H1 (cell line): ENCODE measurements around the gene IFT25. TPM values are rescaled to one million over a fixed set of nuclear protein-coding genes. Genes with fewer than 3 reads are reported as not detected.

ENCODE experiments used
- CEBPB ChIP-seq: IDR thresholded peaks from 2 replicates; pipeline ENCODE4 v1.6.1; 2012; ENCODE audit warnings: low read depth, low read length
- CHD1 ChIP-seq: IDR thresholded peaks from 2 replicates; pipeline ENCODE4 v1.6.1; 2012; ENCODE audit warnings: low read depth, low read length, improper control_type of control experiment
- KDM5A ChIP-seq: fragments of 200-600 bp; IDR thresholded peaks from 2 replicates; pipeline ENCODE4 v1.7.1; 2012; ENCODE audit warnings: mild to moderate bottlenecking, low read length, inconsistent platforms, mixed read lengths
- NRF1 ChIP-seq: IDR thresholded peaks from 2 replicates; pipeline ENCODE4 v1.6.1; 2011; ENCODE audit warnings: mild to moderate bottlenecking, low read depth, low read length, improper control_type of control experiment
- RAD21 ChIP-seq, 2 experiments: IDR thresholded peaks in 1 of 2; conservative IDR thresholded peaks in 1 of 2; 2 replicates each; pipeline ENCODE4 v1.6.1; 2011; ENCODE audit warnings: low read depth in 2 of 2, low read length in 2 of 2, improper control_type of control experiment in 1 of 2, inconsistent platforms in 1 of 2, mild to moderate bottlenecking in 1 of 2, moderate library complexity in 1 of 2
- SUZ12 ChIP-seq: fragments of 200-600 bp; sonication (generic); IDR thresholded peaks from 2 replicates; pipeline ENCODE4 v1.6.1; 2012; ENCODE audit warnings: mild to moderate bottlenecking, inconsistent platforms, low read length, moderate library complexity, mixed read lengths
- polyA plus RNA-seq, 7 experiments: library from polyadenylated mRNA; depleted of rRNA in 3 of 7; stranded (reverse) in 5 of 7; unstranded in 2 of 7; fragments of >200 nt in 5 of 7; fragments of 200-250 nt in 2 of 7; gene quantifications; 1 replicate in 5 of 7; 2 replicates in 1 of 7; 4 replicates in 1 of 7; pipeline versions ENCODE4 v1.2.1 to v1.2.3, GENCODE V29; 2011 to 2013; ENCODE audit warnings: missing spikeins in 2 of 7, mixed read lengths in 2 of 7
- total RNA-seq: library from RNA; stranded (reverse); fragmentation: NEBNext Ultra II Directional; extraction: Animal tissue kit (Norgen Biotek cat#: 25700); gene quantifications from 2 replicates; pipeline ENCODE4 v1.2.1, GENCODE V29; 2021
- TF ChIP-seq, protein P1 (sequence below): IDR thresholded peaks from 2 replicates; pipeline ENCODE4 v1.6.1; 2012; ENCODE audit warnings: inconsistent platforms
- TF ChIP-seq, protein P2 (sequence below): fragments of 300-600 bp; sonication (generic); IDR thresholded peaks from 2 replicates; pipeline ENCODE4 v1.7.1; 2012; ENCODE audit warnings: low read length, moderate library complexity, mild to moderate bottlenecking, inconsistent platforms; ENCODE audit not compliant: insufficient replicate concordance

IFT25 gene
- total and polyA plus RNA-seq, 2 of the 8 experiments (the other 6 are each of a cell fraction or from before 2014, with no cell fraction given): 15.0 to 36.3 TPM

GRCh38 chr1:53949023-53949990 lies 3.8 kb upstream of the IFT25 start (continued):
- TF ChIP-seq, protein P1, sequence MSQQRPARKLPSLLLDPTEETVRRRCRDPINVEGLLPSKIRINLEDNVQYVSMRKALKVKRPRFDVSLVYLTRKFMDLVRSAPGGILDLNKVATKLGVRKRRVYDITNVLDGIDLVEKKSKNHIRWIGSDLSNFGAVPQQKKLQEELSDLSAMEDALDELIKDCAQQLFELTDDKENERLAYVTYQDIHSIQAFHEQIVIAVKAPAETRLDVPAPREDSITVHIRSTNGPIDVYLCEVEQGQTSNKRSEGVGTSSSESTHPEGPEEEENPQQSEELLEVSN: no peak
- no peak for TF ChIP-seq KDM5A
- peak; percentile 89 to 91 for TF ChIP-seq RAD21 (IDR thresholded peaks at IDR 0.05 in 1 of 2, conservative IDR thresholded peaks at IDR 0.05 in 1 of 2; ENCODE audit: low read depth in 2 of 2, low read length in 2 of 2)
- TF ChIP-seq CEBPB: no peak
- no peak for TF ChIP-seq CHD1
- TF ChIP-seq NRF1: no peak
- no peak for TF ChIP-seq SUZ12
- TF ChIP-seq, protein P2, sequence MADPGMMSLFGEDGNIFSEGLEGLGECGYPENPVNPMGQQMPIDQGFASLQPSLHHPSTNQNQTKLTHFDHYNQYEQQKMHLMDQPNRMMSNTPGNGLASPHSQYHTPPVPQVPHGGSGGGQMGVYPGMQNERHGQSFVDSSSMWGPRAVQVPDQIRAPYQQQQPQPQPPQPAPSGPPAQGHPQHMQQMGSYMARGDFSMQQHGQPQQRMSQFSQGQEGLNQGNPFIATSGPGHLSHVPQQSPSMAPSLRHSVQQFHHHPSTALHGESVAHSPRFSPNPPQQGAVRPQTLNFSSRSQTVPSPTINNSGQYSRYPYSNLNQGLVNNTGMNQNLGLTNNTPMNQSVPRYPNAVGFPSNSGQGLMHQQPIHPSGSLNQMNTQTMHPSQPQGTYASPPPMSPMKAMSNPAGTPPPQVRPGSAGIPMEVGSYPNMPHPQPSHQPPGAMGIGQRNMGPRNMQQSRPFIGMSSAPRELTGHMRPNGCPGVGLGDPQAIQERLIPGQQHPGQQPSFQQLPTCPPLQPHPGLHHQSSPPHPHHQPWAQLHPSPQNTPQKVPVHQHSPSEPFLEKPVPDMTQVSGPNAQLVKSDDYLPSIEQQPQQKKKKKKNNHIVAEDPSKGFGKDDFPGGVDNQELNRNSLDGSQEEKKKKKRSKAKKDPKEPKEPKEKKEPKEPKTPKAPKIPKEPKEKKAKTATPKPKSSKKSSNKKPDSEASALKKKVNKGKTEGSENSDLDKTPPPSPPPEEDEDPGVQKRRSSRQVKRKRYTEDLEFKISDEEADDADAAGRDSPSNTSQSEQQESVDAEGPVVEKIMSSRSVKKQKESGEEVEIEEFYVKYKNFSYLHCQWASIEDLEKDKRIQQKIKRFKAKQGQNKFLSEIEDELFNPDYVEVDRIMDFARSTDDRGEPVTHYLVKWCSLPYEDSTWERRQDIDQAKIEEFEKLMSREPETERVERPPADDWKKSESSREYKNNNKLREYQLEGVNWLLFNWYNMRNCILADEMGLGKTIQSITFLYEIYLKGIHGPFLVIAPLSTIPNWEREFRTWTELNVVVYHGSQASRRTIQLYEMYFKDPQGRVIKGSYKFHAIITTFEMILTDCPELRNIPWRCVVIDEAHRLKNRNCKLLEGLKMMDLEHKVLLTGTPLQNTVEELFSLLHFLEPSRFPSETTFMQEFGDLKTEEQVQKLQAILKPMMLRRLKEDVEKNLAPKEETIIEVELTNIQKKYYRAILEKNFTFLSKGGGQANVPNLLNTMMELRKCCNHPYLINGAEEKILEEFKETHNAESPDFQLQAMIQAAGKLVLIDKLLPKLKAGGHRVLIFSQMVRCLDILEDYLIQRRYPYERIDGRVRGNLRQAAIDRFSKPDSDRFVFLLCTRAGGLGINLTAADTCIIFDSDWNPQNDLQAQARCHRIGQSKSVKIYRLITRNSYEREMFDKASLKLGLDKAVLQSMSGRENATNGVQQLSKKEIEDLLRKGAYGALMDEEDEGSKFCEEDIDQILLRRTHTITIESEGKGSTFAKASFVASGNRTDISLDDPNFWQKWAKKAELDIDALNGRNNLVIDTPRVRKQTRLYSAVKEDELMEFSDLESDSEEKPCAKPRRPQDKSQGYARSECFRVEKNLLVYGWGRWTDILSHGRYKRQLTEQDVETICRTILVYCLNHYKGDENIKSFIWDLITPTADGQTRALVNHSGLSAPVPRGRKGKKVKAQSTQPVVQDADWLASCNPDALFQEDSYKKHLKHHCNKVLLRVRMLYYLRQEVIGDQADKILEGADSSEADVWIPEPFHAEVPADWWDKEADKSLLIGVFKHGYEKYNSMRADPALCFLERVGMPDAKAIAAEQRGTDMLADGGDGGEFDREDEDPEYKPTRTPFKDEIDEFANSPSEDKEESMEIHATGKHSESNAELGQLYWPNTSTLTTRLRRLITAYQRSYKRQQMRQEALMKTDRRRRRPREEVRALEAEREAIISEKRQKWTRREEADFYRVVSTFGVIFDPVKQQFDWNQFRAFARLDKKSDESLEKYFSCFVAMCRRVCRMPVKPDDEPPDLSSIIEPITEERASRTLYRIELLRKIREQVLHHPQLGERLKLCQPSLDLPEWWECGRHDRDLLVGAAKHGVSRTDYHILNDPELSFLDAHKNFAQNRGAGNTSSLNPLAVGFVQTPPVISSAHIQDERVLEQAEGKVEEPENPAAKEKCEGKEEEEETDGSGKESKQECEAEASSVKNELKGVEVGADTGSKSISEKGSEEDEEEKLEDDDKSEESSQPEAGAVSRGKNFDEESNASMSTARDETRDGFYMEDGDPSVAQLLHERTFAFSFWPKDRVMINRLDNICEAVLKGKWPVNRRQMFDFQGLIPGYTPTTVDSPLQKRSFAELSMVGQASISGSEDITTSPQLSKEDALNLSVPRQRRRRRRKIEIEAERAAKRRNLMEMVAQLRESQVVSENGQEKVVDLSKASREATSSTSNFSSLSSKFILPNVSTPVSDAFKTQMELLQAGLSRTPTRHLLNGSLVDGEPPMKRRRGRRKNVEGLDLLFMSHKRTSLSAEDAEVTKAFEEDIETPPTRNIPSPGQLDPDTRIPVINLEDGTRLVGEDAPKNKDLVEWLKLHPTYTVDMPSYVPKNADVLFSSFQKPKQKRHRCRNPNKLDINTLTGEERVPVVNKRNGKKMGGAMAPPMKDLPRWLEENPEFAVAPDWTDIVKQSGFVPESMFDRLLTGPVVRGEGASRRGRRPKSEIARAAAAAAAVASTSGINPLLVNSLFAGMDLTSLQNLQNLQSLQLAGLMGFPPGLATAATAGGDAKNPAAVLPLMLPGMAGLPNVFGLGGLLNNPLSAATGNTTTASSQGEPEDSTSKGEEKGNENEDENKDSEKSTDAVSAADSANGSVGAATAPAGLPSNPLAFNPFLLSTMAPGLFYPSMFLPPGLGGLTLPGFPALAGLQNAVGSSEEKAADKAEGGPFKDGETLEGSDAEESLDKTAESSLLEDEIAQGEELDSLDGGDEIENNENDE: no peak
